Prostate gland (tissue), 2 donors: Measurements from ENCODE around the gene CD164L2. TPM values are rescaled to one million over a fixed set of nuclear protein-coding genes. Genes with fewer than 3 reads are reported as not detected.
A peak's percentile ranks its signal among the peaks of the same experiment; 100 is the strongest.

ENCODE experiments used
- DNase-seq: peaks from one replicate; pipeline ENCODE4 v3.0.0-alpha.2; 2019; ENCODE audit warnings: low spot score
- H3K27ac ChIP-seq, 2 donors: fragments of 200-600 bp; sonication (generic); 2 replicates each; pipeline ENCODE4 v1.5.1; 2017 to 2019
- H3K27me3 ChIP-seq: fragments of 200-600 bp; sonication (generic); replicated peaks from 2 replicates; pipeline ENCODE4 v1.5.1; 2019; ENCODE audit not compliant: insufficient read depth
- H3K36me3 ChIP-seq, 2 donors: fragments of 200-600 bp; sonication (generic); 1 replicate in 1 of 2; 2 replicates in 1 of 2; pipeline versions ENCODE4 v1.5.1 to v1.8.1; 2017 to 2019
- H3K4me1 ChIP-seq: fragments of 200-600 bp; sonication (generic); replicated peaks from 2 replicates; pipeline ENCODE4 v1.5.1; 2019
- H3K4me3 ChIP-seq, 2 donors: fragments of 200-600 bp; sonication (generic); 2 replicates each; pipeline ENCODE4 v1.5.1; 2017 to 2019
- H3K9me3 ChIP-seq: fragments of 200-600 bp; sonication (generic); 2 replicates; pipeline ENCODE4 v1.5.1; 2017
- POLR2A ChIP-seq: fragments of 450-650 bp; IDR thresholded peaks from one replicate; pipeline ENCODE4 v1.6.1; 2016; ENCODE audit warnings: antibody characterized with exemption, mild to moderate bottlenecking
- POLR2AphosphoS5 ChIP-seq: sonication (generic); formaldehyde crosslinking; IDR thresholded peaks from one replicate; pipeline ENCODE4 v1.6.1; 2017; ENCODE audit warnings: antibody characterized with exemption
- WGBS: methylation state at CpG from one replicate; pipeline ENCODE4 v1.1.5; 2018; 5-methylcytosine and 5-hydroxymethylcytosine counted together
- intact Hi-C: fragments of 100-400 bp; cut with DNase I; formaldehyde crosslinking; loops from one replicate; pipeline ENCODE4 v1.14.2; 2022
- total RNA-seq, 2 donors: library from RNA; depleted of rRNA; stranded (reverse); fragments of >200 nt; gene quantifications; one replicate each; pipeline ENCODE4 v1.1.0, GENCODE V29; 2016
- TF ChIP-seq, protein P1 (sequence below), 4 experiments: fragments of 200-600 bp in 2 of 4; fragments of 450-650 bp in 2 of 4; sonication (generic) in 2 of 4; IDR thresholded peaks; 1 replicate in 3 of 4; 2 replicates in 1 of 4; pipeline ENCODE4 v1.5.1; 2016 to 2019; ENCODE audit warnings: antibody characterized with exemption in 4 of 4, mild to moderate bottlenecking in 2 of 4, moderate library complexity in 2 of 4

CD164L2 gene
- total RNA-seq, 2 donors from 2014 or later, result 1.8 to 3.6 TPM

DNA sequence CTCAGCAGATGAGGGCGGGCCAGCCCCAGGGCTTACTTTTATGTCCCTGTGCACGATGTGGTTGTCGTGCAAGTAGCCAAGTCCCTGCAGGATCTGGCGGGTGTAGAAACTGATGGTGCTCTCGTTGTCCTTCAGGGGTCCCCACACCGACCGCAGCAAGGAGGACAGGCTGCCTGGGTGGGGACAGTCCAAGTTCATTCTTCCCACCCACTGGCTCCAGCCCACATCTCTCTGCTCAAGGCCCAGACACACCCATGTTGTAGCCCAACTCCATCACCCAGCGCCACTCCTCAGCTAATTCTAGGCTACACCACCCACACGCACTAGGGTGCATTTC is 23.3 kb downstream of the CD164L2 start:
- intact Hi-C loops, result loop anchor here (10.0 kb wide), 1 partner anchor 55 kb away; no protein-coding TSS in a partner anchor
- no peak overlapping the region for H3K4me3 ChIP-seq
- peaks cover 3% of the 10 kb centered on the region for H3K4me1 ChIP-seq
- no peak for DNase-seq
- H3K27me3 ChIP-seq, result no peaks in the 10 kb centered on the region
- no peak overlapping the region for H3K27ac ChIP-seq
- WGBS, result 78% methylated on average over 9 of the region's 9 CpGs
- peaks cover 0 to 30% of the 10 kb centered on the region in 2 donors for H3K36me3 ChIP-seq
- TF ChIP-seq POLR2AphosphoS5 (no peak), POLR2A (no peak)
- TF ChIP-seq, protein P1, sequence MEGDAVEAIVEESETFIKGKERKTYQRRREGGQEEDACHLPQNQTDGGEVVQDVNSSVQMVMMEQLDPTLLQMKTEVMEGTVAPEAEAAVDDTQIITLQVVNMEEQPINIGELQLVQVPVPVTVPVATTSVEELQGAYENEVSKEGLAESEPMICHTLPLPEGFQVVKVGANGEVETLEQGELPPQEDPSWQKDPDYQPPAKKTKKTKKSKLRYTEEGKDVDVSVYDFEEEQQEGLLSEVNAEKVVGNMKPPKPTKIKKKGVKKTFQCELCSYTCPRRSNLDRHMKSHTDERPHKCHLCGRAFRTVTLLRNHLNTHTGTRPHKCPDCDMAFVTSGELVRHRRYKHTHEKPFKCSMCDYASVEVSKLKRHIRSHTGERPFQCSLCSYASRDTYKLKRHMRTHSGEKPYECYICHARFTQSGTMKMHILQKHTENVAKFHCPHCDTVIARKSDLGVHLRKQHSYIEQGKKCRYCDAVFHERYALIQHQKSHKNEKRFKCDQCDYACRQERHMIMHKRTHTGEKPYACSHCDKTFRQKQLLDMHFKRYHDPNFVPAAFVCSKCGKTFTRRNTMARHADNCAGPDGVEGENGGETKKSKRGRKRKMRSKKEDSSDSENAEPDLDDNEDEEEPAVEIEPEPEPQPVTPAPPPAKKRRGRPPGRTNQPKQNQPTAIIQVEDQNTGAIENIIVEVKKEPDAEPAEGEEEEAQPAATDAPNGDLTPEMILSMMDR (IDR thresholded peaks at IDR 0.05), result no peak
- H3K9me3 ChIP-seq, result no peaks in the 10 kb centered on the region

DNA sequence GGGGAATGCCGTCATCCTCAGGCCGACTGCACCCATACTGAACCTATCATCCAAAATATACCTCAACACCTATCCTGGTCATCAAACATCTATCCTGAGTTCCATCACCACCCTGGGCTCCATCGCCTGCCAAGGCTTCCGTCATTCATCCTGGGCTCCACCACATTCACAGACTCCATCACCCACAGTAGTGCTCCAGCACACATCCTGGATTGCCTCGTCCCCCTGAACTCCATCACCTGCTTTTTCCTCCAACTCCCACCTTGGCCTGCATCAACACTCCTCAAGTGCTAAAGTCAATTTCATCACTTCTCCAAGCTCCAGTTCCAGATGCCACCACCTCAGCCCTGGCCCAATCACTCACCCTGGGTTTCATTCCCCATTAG is 24.2 kb downstream of the CD164L2 start:
- H3K27ac ChIP-seq, result no peak overlapping the region
- peaks cover 0 to 30% of the 10 kb centered on the region in 2 donors for H3K36me3 ChIP-seq
- no peaks in the 10 kb centered on the region for H3K9me3 ChIP-seq
- TF ChIP-seq POLR2A (no peak), POLR2AphosphoS5 (no peak)
- TF ChIP-seq, protein P1 (IDR thresholded peaks at IDR 0.05), result no peak
- 96% methylated on average over 5 of the region's 5 CpGs for WGBS
- no peak for DNase-seq
- intact Hi-C loops, result loop anchor here (10.0 kb wide), 1 partner anchor 54 kb away; no protein-coding TSS in a partner anchor
- H3K4me1 ChIP-seq, result no peaks in the 10 kb centered on the region
- H3K27me3 ChIP-seq, result no peaks in the 10 kb centered on the region
- no peak overlapping the region for H3K4me3 ChIP-seq

DNA sequence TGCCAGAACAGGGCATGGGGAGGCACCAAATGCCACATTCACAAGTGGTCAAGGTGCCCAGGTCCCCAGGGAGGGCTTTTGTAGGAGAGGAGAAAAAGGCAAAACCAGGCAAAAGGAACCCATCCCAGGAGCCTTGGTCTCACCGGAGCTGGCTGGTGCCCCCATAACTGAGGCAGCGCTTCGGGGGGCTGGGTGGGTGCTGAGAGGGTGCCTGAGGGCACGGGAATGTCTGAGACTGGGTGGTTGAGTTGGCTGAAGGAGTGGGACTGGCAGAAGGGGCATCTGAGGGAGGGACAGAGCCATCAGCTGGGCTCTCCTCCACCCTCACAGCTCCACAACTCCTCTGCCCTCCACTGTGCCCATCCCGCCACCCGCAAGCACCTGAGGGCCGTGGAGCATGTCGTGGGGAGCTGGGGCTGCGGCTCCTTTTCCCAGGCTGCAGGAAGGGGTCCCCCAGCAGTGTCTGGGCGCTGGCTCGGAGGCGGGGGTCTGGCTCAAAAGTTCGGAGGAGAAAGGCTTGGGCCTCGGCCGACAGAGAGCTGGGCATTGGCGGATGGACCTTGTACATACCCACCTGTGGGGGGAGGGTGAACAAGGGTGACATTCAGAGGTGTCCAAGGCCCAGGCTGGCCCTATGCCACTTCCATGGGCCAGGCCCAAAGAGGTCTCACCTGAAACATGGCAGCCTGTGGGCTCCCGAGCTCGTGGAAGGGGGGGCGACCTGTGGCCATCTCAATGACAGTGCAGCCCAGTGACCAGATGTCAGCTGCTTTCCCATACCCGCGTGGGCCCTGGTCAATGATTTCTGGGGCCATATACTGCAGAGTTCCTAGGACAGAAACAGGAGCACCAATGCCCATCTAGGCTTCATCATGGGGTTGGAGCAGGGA is 24.9 kb downstream of the CD164L2 start:
- peak overlapping the region in 1 of 2 donors; percentile 82 for H3K27ac ChIP-seq
- TF ChIP-seq POLR2A (no peak), POLR2AphosphoS5 (no peak)
- TF ChIP-seq, protein P1 (IDR thresholded peaks at IDR 0.05), result no peak
- intact Hi-C loops, result loop anchor here (10.0 kb wide), 1 partner anchor 53 kb away; no protein-coding TSS in a partner anchor
- 95% methylated on average over 17 of the region's 21 CpGs for WGBS
- H3K4me1 ChIP-seq, result no peaks in the 10 kb centered on the region
- no peak for DNase-seq
- peaks cover 0 to 28% of the 10 kb centered on the region in 2 donors for H3K36me3 ChIP-seq
- no peak overlapping the region for H3K4me3 ChIP-seq
- H3K9me3 ChIP-seq, result no peaks in the 10 kb centered on the region
- no peaks in the 10 kb centered on the region for H3K27me3 ChIP-seq

DNA sequence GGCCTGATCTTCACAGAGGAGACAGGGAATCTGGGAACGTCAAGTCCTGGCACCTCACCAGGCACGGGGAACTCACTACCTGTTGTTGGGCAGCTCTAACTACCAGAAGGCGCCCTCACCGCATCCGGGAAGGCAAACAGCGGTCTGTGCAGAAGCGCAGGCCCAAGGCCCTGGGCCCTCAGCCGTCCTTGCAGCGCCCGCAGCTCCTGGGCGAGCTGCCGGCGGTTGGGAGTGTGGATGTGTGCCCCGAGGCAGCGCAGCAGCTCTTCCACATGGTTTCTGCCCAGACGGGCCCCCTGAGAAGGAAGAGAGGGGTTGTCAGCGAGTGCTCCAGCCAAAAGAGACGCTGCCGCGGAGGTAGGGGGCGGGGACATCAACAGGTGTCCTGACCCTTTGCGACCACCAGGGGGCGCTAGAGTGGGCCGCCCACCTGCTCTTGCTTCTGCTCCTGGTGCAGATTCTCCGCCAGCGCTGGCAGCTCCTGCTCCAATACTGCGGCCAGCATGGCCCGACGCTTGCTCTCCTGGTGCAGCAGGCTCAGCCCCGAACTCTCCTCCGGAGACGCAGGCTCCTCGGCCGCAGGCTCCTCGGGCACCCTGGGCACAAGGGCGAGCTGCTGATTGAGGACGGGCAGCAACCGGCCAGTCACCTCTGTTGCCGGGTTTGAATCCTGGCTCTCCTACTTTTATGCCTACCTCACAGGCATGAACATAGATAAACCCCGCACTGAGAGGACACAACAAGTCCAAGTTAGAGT is 25.7 kb downstream of the CD164L2 start:
- Histone ChIP-seq H3K27me3 (no peaks in the 10 kb centered on the region), H3K36me3 (peaks cover 0 to 20% of the 10 kb centered on the region in 2 donors), H3K4me3 (peak overlapping the region in 1 of 2 donors; percentile 20), H3K9me3 (no peaks in the 10 kb centered on the region), H3K27ac (peak overlapping the region; percentile 82 to 83), H3K4me1 (no peaks in the 10 kb centered on the region)
- WGBS, result 30% methylated on average over 33 of the region's 40 CpGs
- TF ChIP-seq POLR2A, result no peak
- peak; percentile 77 for TF ChIP-seq POLR2AphosphoS5
- TF ChIP-seq, protein P1 (IDR thresholded peaks at IDR 0.05), result peak; percentile 97 to 99 (median 98)
- intact Hi-C loops, result loop anchor here (2.0 to 10.0 kb wide), 2 partner anchors 31 to 53 kb away; no protein-coding TSS in a partner anchor
- DNase-seq, result peak; percentile 77
